ENCODE measurements around the gene FDX2. TPM values are rescaled to one million over a fixed set of nuclear protein-coding genes. Genes with fewer than 3 reads are reported as not detected.

The FDX2 gene
- total and polyA plus RNA-seq, 2 of the 13 experiments (the other 11 are each of a cell fraction or from before 2014, with no cell fraction given) = 21.0 to 24.7 TPM

DNA sequence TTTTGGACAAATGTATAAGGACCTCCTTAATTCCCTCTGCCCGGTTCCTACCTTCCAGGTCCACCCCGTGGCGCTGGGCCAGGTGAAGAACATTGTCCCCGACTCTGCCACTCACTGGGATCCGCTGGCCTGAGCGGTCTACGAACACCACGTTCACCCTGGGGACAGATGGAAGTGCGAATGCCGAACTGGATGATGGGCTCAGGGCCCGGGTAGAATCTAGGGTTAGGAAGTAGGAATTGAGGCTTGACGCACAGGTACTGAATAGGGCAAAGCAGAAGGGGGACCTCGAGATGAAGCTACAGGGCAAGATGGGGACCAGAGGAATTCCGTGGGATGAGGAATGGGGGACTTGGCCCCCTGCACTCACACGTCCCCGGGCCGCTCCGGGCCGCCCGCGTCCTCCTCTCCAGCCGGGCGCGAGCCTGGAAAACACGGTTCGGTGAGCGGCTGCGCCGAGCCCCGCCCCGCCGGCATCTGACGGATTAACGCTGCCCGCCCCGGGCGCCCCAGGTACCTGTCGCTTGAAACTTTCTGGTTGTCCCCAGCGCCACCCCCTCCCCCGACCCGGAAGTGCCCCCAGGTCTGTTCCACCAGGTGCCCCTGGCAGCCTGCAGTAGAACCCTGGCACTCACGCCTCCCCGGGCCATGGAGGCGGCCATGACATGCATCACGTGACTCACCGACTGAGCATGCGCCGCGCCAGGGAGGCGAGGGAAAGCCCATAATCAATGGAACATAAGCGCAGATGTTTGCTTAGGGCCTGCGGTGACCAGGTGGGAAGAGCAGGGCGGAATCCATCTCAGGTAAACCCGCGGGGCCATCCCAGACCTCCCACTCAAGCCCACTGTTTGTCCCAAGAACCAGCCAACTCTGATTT lies at the start of gene FDX2 (continued):
- TF ChIP-seq, protein P1, sequence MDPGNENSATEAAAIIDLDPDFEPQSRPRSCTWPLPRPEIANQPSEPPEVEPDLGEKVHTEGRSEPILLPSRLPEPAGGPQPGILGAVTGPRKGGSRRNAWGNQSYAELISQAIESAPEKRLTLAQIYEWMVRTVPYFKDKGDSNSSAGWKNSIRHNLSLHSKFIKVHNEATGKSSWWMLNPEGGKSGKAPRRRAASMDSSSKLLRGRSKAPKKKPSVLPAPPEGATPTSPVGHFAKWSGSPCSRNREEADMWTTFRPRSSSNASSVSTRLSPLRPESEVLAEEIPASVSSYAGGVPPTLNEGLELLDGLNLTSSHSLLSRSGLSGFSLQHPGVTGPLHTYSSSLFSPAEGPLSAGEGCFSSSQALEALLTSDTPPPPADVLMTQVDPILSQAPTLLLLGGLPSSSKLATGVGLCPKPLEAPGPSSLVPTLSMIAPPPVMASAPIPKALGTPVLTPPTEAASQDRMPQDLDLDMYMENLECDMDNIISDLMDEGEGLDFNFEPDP (CRISPR knock-in tag; conservative IDR thresholded peaks at IDR 0.05) = no peak
- TF ChIP-seq DNMT3B (CRISPR knock-in tag; conservative IDR thresholded peaks at IDR 0.05) = no peak
- no peak for TF ChIP-seq ZNF720 (CRISPR knock-in tag; IDR thresholded peaks at IDR 0.05)
- peak; percentile 17; the same call in 1 of the 2 replicates for TF ChIP-seq PHF21A (CRISPR knock-in tag; IDR thresholded peaks at IDR 0.05)
- no peak for TF ChIP-seq RORA (CRISPR knock-in tag; IDR thresholded peaks at IDR 0.05)
- TF ChIP-seq HNF4A (CRISPR knock-in tag; IDR thresholded peaks at IDR 0.05) = no peak
- TF ChIP-seq, protein P2, sequence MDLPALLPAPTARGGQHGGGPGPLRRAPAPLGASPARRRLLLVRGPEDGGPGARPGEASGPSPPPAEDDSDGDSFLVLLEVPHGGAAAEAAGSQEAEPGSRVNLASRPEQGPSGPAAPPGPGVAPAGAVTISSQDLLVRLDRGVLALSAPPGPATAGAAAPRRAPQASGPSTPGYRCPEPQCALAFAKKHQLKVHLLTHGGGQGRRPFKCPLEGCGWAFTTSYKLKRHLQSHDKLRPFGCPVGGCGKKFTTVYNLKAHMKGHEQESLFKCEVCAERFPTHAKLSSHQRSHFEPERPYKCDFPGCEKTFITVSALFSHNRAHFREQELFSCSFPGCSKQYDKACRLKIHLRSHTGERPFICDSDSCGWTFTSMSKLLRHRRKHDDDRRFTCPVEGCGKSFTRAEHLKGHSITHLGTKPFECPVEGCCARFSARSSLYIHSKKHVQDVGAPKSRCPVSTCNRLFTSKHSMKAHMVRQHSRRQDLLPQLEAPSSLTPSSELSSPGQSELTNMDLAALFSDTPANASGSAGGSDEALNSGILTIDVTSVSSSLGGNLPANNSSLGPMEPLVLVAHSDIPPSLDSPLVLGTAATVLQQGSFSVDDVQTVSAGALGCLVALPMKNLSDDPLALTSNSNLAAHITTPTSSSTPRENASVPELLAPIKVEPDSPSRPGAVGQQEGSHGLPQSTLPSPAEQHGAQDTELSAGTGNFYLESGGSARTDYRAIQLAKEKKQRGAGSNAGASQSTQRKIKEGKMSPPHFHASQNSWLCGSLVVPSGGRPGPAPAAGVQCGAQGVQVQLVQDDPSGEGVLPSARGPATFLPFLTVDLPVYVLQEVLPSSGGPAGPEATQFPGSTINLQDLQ (CRISPR knock-in tag; IDR thresholded peaks at IDR 0.05) = no peak
- 0 out of 2 replicates have a peak, but pooled peaks have one; percentile 54 for TF ChIP-seq GTF3A (CRISPR knock-in tag; conservative IDR thresholded peaks at IDR 0.05)
- TF ChIP-seq NFKB2 (CRISPR knock-in tag; IDR thresholded peaks at IDR 0.05; ENCODE audit: borderline replicate concordance) = 0 out of 2 replicates have a peak, but pooled peaks have one; percentile 53
- TF ChIP-seq JUN (CRISPR knock-in tag; IDR thresholded peaks at IDR 0.05) = no peak
- TF ChIP-seq ZNF383 (CRISPR knock-in tag; IDR thresholded peaks at IDR 0.05; ENCODE audit: borderline replicate concordance) = peak; percentile 76; the same call in 1 of the 2 replicates
- TF ChIP-seq ZNF20 (CRISPR knock-in tag; IDR thresholded peaks at IDR 0.05) = no peak
- TF ChIP-seq HMG20B (CRISPR knock-in tag; conservative IDR thresholded peaks at IDR 0.05) = 0 out of 2 replicates have a peak, but pooled peaks have one; percentile 26
- no peak for TF ChIP-seq ZNF264 (CRISPR knock-in tag; IDR thresholded peaks at IDR 0.05)
- no peak for TF ChIP-seq NR1H2 (CRISPR knock-in tag; IDR thresholded peaks at IDR 0.05; ENCODE audit: borderline replicate concordance, low read depth)
- no peak for TF ChIP-seq CAMTA2 (CRISPR knock-in tag; IDR thresholded peaks at IDR 0.05; ENCODE audit: borderline replicate concordance)
- TF ChIP-seq, protein P3, sequence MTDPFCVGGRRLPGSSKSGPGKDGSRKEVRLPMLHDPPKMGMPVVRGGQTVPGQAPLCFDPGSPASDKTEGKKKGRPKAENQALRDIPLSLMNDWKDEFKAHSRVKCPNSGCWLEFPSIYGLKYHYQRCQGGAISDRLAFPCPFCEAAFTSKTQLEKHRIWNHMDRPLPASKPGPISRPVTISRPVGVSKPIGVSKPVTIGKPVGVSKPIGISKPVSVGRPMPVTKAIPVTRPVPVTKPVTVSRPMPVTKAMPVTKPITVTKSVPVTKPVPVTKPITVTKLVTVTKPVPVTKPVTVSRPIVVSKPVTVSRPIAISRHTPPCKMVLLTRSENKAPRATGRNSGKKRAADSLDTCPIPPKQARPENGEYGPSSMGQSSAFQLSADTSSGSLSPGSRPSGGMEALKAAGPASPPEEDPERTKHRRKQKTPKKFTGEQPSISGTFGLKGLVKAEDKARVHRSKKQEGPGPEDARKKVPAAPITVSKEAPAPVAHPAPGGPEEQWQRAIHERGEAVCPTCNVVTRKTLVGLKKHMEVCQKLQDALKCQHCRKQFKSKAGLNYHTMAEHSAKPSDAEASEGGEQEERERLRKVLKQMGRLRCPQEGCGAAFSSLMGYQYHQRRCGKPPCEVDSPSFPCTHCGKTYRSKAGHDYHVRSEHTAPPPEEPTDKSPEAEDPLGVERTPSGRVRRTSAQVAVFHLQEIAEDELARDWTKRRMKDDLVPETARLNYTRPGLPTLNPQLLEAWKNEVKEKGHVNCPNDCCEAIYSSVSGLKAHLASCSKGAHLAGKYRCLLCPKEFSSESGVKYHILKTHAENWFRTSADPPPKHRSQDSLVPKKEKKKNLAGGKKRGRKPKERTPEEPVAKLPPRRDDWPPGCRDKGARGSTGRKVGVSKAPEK (CRISPR knock-in tag; IDR thresholded peaks at IDR 0.05; ENCODE audit: borderline replicate concordance) = 0 out of 2 replicates have a peak, but pooled peaks have one; percentile 23
- TF ChIP-seq ZNF34 (CRISPR knock-in tag; IDR thresholded peaks at IDR 0.05; ENCODE audit: borderline replicate concordance) = 0 out of 2 replicates have a peak, but pooled peaks have one; percentile 57
- TF ChIP-seq ZNF3 (CRISPR knock-in tag; IDR thresholded peaks at IDR 0.05) = no peak
- TF ChIP-seq, protein P4, sequence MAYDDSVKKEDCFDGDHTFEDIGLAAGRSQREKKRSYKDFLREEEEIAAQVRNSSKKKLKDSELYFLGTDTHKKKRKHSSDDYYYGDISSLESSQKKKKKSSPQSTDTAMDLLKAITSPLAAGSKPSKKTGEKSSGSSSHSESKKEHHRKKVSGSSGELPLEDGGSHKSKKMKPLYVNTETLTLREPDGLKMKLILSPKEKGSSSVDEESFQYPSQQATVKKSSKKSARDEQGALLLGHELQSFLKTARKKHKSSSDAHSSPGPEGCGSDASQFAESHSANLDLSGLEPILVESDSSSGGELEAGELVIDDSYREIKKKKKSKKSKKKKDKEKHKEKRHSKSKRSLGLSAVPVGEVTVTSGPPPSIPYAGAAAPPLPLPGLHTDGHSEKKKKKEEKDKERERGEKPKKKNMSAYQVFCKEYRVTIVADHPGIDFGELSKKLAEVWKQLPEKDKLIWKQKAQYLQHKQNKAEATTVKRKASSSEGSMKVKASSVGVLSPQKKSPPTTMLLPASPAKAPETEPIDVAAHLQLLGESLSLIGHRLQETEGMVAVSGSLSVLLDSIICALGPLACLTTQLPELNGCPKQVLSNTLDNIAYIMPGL (CRISPR knock-in tag; IDR thresholded peaks at IDR 0.05; ENCODE audit: borderline replicate concordance in 1 of 2, low read depth in 1 of 2) = peak in 1 of 2 experiments; percentile 76; a peak in 3 of 4 replicates
